ENCODE data around the gene RUFY4.

The RUFY4 gene

DNA sequence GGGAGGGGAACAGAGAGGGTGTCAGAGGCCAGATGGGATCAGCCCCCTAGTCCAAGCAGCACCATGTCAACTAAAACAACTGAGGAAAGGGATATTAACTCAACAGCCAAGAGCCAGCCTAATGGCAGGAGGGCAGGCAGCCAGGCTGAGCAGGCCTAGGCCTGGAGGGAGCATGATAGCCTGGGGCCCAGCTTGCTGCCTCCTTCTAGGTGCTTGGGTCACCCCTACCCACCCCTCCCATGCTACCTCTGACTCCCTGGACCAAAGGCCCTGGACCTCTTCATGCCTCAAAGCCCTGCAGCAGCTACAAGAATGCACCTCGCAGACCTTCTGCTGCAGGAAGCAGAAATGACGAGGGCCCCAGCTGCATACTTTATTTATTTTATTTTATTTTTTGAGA is 44.2 kb upstream of the RUFY4 start:
- TF ChIP-seq TCF12 (IDR thresholded peaks at IDR 0.05; ENCODE audit: low read depth) (no peak), EGR1 (IDR thresholded peaks at IDR 0.05) (no peak), ZBTB7A (IDR thresholded peaks at IDR 0.05; ENCODE audit: low read depth) (no peak), TEAD4 (IDR thresholded peaks at IDR 0.05) (no peak), CREB1 (IDR thresholded peaks at IDR 0.05; ENCODE audit: low read depth) (no peak), YY1 (IDR thresholded peaks at IDR 0.05; ENCODE audit: low read depth) (no peak), CEBPB (IDR thresholded peaks at IDR 0.05) (no peak), FOXM1 (IDR thresholded peaks at IDR 0.05; ENCODE audit: borderline replicate concordance, low read depth) (no peak), RAD21 (IDR thresholded peaks at IDR 0.05; ENCODE audit: low read depth) (no peak), REST (IDR thresholded peaks at IDR 0.05; ENCODE audit: low read depth) (no peak), EP300 (IDR thresholded peaks at IDR 0.05; ENCODE audit: borderline replicate concordance) (no peak), TAF1 (IDR thresholded peaks at IDR 0.05; ENCODE audit: low read depth) (no peak), NFIC (IDR thresholded peaks at IDR 0.05) (no peak)
- TF ChIP-seq, protein P1, sequence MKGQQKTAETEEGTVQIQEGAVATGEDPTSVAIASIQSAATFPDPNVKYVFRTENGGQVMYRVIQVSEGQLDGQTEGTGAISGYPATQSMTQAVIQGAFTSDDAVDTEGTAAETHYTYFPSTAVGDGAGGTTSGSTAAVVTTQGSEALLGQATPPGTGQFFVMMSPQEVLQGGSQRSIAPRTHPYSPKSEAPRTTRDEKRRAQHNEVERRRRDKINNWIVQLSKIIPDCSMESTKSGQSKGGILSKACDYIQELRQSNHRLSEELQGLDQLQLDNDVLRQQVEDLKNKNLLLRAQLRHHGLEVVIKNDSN (IDR thresholded peaks at IDR 0.05), result no peak
- TF ChIP-seq, protein P2, sequence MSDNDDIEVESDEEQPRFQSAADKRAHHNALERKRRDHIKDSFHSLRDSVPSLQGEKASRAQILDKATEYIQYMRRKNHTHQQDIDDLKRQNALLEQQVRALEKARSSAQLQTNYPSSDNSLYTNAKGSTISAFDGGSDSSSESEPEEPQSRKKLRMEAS (IDR thresholded peaks at IDR 0.05), result no peak

DNA sequence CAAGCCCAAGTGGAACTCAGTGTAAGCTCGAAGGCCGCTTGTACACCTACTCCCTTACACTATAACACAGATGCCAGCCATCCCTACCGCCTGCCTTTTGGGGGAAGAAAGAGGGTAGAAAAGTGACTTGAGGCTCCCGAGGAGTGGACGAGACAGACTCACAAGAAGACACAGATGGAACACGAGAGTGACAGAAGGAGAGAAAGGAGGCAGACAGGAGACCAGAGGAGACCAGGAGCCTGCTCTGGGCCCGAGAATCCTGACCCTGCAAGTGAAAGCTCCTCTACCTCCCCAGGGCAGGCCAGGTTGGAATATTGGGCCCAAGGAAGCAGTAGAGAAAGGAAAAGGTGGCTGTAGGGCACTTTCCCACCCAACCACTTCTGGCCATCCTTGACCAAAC is 42.8 kb upstream of the RUFY4 start:
- TF ChIP-seq TAF1 (IDR thresholded peaks at IDR 0.05; ENCODE audit: low read depth), result no peak
- TF ChIP-seq, protein P1 (IDR thresholded peaks at IDR 0.05), result no peak
- no peak for TF ChIP-seq TCF12 (IDR thresholded peaks at IDR 0.05; ENCODE audit: low read depth)
- TF ChIP-seq YY1 (IDR thresholded peaks at IDR 0.05; ENCODE audit: low read depth), result no peak
- TF ChIP-seq CEBPB (IDR thresholded peaks at IDR 0.05), result no peak
- no peak for TF ChIP-seq ZBTB7A (IDR thresholded peaks at IDR 0.05; ENCODE audit: low read depth)
- TF ChIP-seq EGR1 (IDR thresholded peaks at IDR 0.05), result no peak

DNA sequence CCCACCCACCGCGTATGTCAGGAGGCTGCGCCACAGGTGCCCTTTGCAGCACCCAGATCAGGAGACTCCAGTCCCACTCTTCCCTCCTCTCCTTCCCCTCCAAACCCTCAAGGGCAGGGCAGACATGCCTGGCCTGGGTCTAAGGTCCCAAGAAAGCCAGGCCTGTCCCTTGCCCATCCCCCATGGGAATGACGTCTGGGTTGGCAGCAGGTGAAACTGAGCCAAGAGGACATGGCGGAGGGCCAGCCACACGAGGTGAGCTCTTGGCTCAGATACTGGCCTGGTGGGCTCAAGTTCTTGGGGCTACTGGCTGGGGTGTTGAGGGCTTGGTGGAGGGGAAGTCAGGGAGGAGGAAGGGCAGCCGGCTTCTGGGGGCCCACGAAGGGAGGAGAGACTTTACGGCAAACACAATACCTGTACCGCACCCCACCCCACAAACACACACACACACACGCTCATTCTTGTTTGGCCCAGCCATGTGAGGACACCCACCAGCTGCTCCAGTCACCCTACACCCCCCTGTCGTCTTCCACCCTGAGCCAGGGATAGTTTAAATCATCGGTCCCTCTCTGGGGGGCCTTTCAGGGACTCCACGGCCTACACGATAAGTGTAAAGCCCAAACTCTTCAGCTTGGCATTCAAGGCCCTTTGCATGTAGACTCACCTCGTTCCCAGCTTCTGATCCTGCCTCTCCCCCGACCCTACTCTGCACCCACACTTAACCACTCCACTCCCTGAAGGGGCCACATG is 42.2 kb upstream of the RUFY4 start:
- TF ChIP-seq NFIC (IDR thresholded peaks at IDR 0.05) (peak; percentile 50), CREB1 (IDR thresholded peaks at IDR 0.05; ENCODE audit: low read depth) (no peak)

GRCh38 chr2:218027426-218028188 is 41.4 kb upstream of the RUFY4 start:
- no peak for TF ChIP-seq TAF1 (IDR thresholded peaks at IDR 0.05; ENCODE audit: low read depth)
- TF ChIP-seq NFIC (IDR thresholded peaks at IDR 0.05), result no peak
- TF ChIP-seq EP300 (IDR thresholded peaks at IDR 0.05; ENCODE audit: borderline replicate concordance), result no peak
- TF ChIP-seq FOXM1 (IDR thresholded peaks at IDR 0.05; ENCODE audit: borderline replicate concordance, low read depth), result no peak
- TF ChIP-seq, protein P2 (IDR thresholded peaks at IDR 0.05), result no peak
- TF ChIP-seq ZBTB7A (IDR thresholded peaks at IDR 0.05; ENCODE audit: low read depth), result no peak
- no peak for TF ChIP-seq TEAD4 (IDR thresholded peaks at IDR 0.05)
- no peak for TF ChIP-seq YY1 (IDR thresholded peaks at IDR 0.05; ENCODE audit: low read depth)
- TF ChIP-seq, protein P1 (IDR thresholded peaks at IDR 0.05), result no peak

- TF ChIP-seq CEBPB (IDR thresholded peaks at IDR 0.05), result no peak
- no peak for TF ChIP-seq ZBTB7A (IDR thresholded peaks at IDR 0.05; ENCODE audit: low read depth)
- no peak for TF ChIP-seq TAF1 (IDR thresholded peaks at IDR 0.05; ENCODE audit: low read depth)
- TF ChIP-seq, protein P1 (IDR thresholded peaks at IDR 0.05), result no peak
- no peak for TF ChIP-seq EGR1 (IDR thresholded peaks at IDR 0.05)
- no peak for TF ChIP-seq YY1 (IDR thresholded peaks at IDR 0.05; ENCODE audit: low read depth)
- TF ChIP-seq RAD21 (IDR thresholded peaks at IDR 0.05; ENCODE audit: low read depth), result no peak
- no peak for TF ChIP-seq EP300 (IDR thresholded peaks at IDR 0.05; ENCODE audit: borderline replicate concordance)
- no peak for TF ChIP-seq FOXM1 (IDR thresholded peaks at IDR 0.05; ENCODE audit: borderline replicate concordance, low read depth)
- TF ChIP-seq TCF12 (IDR thresholded peaks at IDR 0.05; ENCODE audit: low read depth), result no peak
- no peak for TF ChIP-seq REST (IDR thresholded peaks at IDR 0.05; ENCODE audit: low read depth)
- no peak for TF ChIP-seq TEAD4 (IDR thresholded peaks at IDR 0.05)
Measured at GRCh38 chr2:218028189-218028495, 40.9 kb upstream of the RUFY4 start.

Measured in Ishikawa (cell line).